ENCODE measurements around the gene STC2. TPM values are rescaled to one million over a fixed set of nuclear protein-coding genes. Genes with fewer than 3 reads are reported as not detected.
"Not testable (repeated sequence)": the region's sequence is repeated elsewhere in the genome, so short reads cannot be mapped to it uniquely, and the experiment has no call there.

Gene STC2
- total RNA-seq, 4 donors from 2014 or later, result 1.5 to 8.1 (median 2.0) TPM

- DNase-seq, result no peak
- no peak for TF ChIP-seq EP300 (IDR thresholded peaks at IDR 0.05; ENCODE audit: low read depth)
- TF ChIP-seq POLR2A (IDR thresholded peaks at IDR 0.05), result no peak
- no peak for TF ChIP-seq POLR2AphosphoS5 (IDR thresholded peaks at IDR 0.05)
- TF ChIP-seq CTCF (IDR thresholded peaks at IDR 0.05), result no peak
- Histone ChIP-seq H3K36me3 (no peaks in the 10 kb centered on the region), H3K27ac (no peak overlapping the region), H3K27me3 (peaks cover 88% of the 10 kb centered on the region), H3K4me1 (peaks cover 0 to 8% (median 5%) of the 10 kb centered on the region in 4 donors), H3K9me3 (no peaks in the 10 kb centered on the region), H3K4me3 (no peak overlapping the region)
- intact Hi-C loops (cut with DNase I; ENCODE audit: low total_unique reads) (no loop called here), in situ Hi-C loops (cut with MboI; ENCODE audit: low pct_ligation_motif_present in 1 of 4, low pct_unique_long_range_greater_than_20kb in 1 of 4, low sequenced_read_pairs in 3 of 4) (loop anchor here in 2 of 4 donors (25.0 kb wide), 2 partner anchors 325 to 675 kb away; partner anchors contain the start of gene RPL26L1 (in 1 of the 2))
- 19 to 38% methylated on average over 5 to 7 of the region's 7 CpGs for WGBS, 2 donors (ENCODE audit: low coverage in 1 of 2)
Observed at GRCh38 chr5:173287086-173287485, 41.1 kb downstream of the STC2 start.

- H3K36me3 ChIP-seq; H3K9me3 ChIP-seq; intact Hi-C loops (cut with DNase I; ENCODE audit: low total_unique reads); H3K4me3 ChIP-seq; H3K4me1 ChIP-seq; DNase-seq; H3K27ac ChIP-seq: not testable (repeated sequence)
- WGBS, 2 donors (ENCODE audit: low coverage in 1 of 2), result 88 to 89% methylated on average over 4 of the region's 4 CpGs
- in situ Hi-C loops (cut with MboI; ENCODE audit: low pct_ligation_motif_present in 1 of 4, low pct_unique_long_range_greater_than_20kb in 1 of 4, low sequenced_read_pairs in 3 of 4), result loop anchor here in 2 of 4 donors (25.0 kb wide), 2 partner anchors 322 to 678 kb away; partner anchors contain the start of gene RPL26L1 (in 1 of the 2)
- peaks cover 80% of the 10 kb centered on the region for H3K27me3 ChIP-seq
Observed at GRCh38 chr5:173284343-173284958, 43.8 kb downstream of the STC2 start.

GRCh38 chr5:173283318-173284288 lies 44.6 kb downstream of the STC2 start:
- WGBS, 2 donors (ENCODE audit: low coverage in 1 of 2), result 8% methylated on average over 8 to 43 of the region's 45 CpGs
- H3K27me3 ChIP-seq, result peaks cover 72% of the 10 kb centered on the region
- TF ChIP-seq CTCF (IDR thresholded peaks at IDR 0.05), result peak; percentile 37 to 50 (median 45)
- TF ChIP-seq EP300 (IDR thresholded peaks at IDR 0.05; ENCODE audit: low read depth), result no peak
- TF ChIP-seq POLR2A (IDR thresholded peaks at IDR 0.05), result no peak

GRCh38 chr5:173282916-173283315 lies 45.3 kb downstream of the STC2 start:
- intact Hi-C loops (cut with DNase I; ENCODE audit: low total_unique reads) (no loop called here), in situ Hi-C loops (cut with MboI; ENCODE audit: low pct_ligation_motif_present in 1 of 4, low pct_unique_long_range_greater_than_20kb in 1 of 4, low sequenced_read_pairs in 3 of 4) (loop anchor here in 2 of 4 donors (25.0 kb wide), 2 partner anchors 321 to 679 kb away; partner anchors contain the start of gene RPL26L1 (in 1 of the 2))
- WGBS, 2 donors (ENCODE audit: low coverage in 1 of 2), result 84% methylated on average over 10 of the region's 10 CpGs; no CpG with 5 or more reads in 1 of the 2 donors
- H3K9me3 ChIP-seq, result no peaks in the 10 kb centered on the region
- DNase-seq, result no peak
- H3K36me3 ChIP-seq, result no peaks in the 10 kb centered on the region
- H3K4me3 ChIP-seq, result no peak overlapping the region
- TF ChIP-seq POLR2AphosphoS5 (IDR thresholded peaks at IDR 0.05), result no peak
- no peak for TF ChIP-seq EP300 (IDR thresholded peaks at IDR 0.05; ENCODE audit: low read depth)
- TF ChIP-seq CTCF (IDR thresholded peaks at IDR 0.05), result no peak
- TF ChIP-seq POLR2A (IDR thresholded peaks at IDR 0.05), result no peak
- H3K27me3 ChIP-seq, result peaks cover 66% of the 10 kb centered on the region
- no peak overlapping the region for H3K27ac ChIP-seq
- H3K4me1 ChIP-seq, result peaks cover 0 to 8% (median 5%) of the 10 kb centered on the region in 4 donors

More at GRCh38 chr5:173283318-173284288, 44.6 kb downstream of the STC2 start:
- intact Hi-C loops (cut with DNase I; ENCODE audit: low total_unique reads), result no loop called here
- in situ Hi-C loops (cut with MboI; ENCODE audit: low pct_ligation_motif_present in 1 of 4, low pct_unique_long_range_greater_than_20kb in 1 of 4, low sequenced_read_pairs in 3 of 4), result loop anchor here in 2 of 4 donors (25.0 kb wide), 2 partner anchors 321 to 679 kb away; partner anchors contain the start of gene RPL26L1 (in 1 of the 2)
- peak; percentile 51 for DNase-seq
- Histone ChIP-seq H3K36me3 (no peaks in the 10 kb centered on the region), H3K27ac (no peak overlapping the region), H3K4me3 (peak overlapping the region in 1 of 4 donors; percentile 34), H3K9me3 (no peaks in the 10 kb centered on the region), H3K4me1 (peaks cover 0 to 8% (median 5%) of the 10 kb centered on the region in 4 donors)

All from transverse colon (tissue), 4 donors.